LHCN-M2 (cell line): Measurements from ENCODE around the gene ISCU. TPM values are rescaled to one million over a fixed set of nuclear protein-coding genes. Genes with fewer than 3 reads are reported as not detected.
A peak's percentile ranks its signal among the peaks of the same experiment; 100 is the strongest.
"Not testable (repeated sequence)": the region's sequence is repeated elsewhere in the genome, so short reads cannot be mapped to it uniquely, and the experiment has no call there.

Source experiments
- DNase-seq: peaks from one replicate; pipeline ENCODE4 v3.0.0-alpha.2; 2012; ENCODE audit warnings: low read depth
- total RNA-seq: library from RNA; depleted of rRNA; stranded (reverse); fragments of >200 nt; gene quantifications from 2 replicates; pipeline ENCODE4 v1.2.3, GENCODE V29; 2014

ISCU gene
- total RNA-seq, 1 experiment from 2014 or later: 122 TPM

DNA sequence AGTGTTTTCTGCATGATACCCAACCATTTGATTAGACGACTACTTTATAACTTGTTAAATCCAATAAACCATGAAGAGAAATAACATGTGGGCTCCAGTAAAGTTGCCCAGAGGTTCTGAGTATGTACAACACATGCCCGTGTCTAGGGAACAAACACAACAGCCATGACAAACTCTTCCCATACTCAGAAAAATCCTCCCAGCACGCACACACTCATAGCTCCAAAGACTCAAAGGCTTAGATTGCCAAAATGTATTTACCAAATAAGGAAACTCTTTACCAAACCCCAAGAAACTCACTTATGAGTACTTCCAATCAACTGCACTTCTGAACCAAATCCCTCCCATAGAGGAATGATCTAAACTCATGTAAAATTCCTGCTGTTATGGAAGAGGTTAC lies 18.7 kb upstream of the ISCU start:
- no peak for DNase-seq

- DNase-seq: no peak
Measured at GRCh38 chr12:108547686-108548085, 14.7 kb upstream of the ISCU start.

DNA sequence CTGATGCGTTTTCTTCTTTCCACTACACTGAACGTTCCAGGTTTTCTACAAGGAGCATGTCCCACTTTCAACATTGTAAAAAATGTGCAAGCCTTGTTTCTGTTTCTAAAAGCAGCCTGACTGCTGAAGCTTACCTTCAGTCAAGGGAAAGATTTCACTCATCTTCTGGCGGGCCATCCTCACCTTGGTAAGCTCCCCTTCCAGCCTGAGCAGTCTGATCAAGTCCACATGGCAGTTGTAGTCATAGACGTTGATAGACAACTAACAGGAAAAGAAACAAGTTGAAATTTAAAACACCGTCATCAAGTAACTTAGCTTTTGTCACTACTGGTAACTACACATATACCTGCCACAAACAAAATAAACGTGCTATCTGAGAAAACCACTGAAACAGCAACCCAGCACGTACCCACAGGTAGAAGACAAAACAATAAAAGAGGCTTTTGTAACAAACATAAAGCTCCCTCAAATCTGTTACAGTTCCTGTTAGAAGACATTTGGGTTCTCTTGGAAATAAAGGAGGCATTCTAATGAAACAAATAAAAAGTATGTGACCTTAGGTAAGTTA lies 13.4 kb upstream of the ISCU start:
- DNase-seq: no peak

- peak; percentile 50 for DNase-seq
Measured at GRCh38 chr12:108551535-108551934, 10.9 kb upstream of the ISCU start.

DNA sequence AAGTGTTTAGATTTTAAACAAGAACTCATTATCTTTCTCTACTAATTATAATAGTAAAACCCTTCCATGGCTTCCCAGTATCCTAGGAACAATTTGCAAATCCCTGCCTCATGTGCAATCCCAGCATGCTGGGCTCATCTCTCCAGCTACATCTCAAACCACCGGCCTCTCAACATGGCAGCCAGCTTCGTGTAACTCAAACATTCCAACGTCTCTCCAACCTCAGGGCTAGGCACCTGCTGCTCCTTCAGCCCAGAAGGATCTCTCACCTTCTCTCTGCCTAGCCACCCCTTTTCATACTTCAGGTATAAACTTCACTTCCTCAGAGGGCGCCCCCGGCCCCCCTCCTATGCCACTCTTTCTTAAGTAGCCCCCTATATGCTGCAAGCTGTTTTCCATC lies 8.6 kb upstream of the ISCU start:
- no peak for DNase-seq

DNA sequence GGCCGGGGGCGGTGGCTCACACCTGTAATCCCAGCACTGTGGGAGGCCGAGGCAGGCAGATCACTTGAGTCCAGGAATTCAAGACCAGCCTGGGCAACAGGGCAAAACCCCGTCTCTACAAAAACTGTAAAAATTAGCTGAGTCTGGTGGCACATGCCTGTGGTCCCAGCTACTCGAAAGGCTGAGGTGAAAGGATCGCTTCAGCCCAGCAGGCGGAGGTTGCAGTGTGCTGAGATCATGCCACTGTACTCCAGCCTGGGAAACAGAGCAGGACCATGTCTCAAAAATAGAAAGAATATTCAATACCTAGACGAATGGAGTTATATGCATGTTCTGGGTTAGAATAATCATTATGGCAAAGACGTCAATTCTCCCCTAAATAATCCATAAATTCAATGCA lies 7.0 kb upstream of the ISCU start:
- DNase-seq: not testable (repeated sequence)

DNA sequence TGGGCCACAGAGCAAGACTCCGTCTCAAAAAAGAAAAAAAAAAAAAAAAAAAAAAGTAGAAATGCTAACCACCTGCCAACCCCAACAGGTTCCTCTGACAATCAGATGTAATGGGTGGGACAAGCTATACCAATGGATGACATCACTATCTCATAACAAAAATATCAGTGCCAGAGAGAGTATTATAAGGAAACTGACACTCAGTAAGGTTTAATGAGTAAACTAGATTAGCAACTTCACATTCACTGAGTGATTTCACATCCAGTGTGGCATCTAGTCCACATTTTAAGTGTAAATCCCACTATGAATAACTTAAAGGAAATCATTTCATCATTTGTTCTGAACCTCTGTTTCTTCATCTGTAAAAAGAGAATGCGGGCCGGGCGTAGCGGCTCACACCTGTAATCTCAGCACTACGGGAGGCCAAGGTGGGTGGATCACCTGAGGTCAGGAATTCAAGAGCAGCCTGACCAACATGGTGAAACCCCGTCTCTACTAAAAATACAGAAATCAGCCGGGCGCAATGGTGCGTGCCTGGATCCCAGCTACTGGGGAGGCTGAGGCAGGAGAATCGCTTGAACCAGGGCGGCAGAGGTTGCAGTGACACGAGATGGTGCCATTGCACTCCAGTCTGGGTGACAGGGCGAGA lies 3.3 kb upstream of the ISCU start:
- no peak for DNase-seq

DNA sequence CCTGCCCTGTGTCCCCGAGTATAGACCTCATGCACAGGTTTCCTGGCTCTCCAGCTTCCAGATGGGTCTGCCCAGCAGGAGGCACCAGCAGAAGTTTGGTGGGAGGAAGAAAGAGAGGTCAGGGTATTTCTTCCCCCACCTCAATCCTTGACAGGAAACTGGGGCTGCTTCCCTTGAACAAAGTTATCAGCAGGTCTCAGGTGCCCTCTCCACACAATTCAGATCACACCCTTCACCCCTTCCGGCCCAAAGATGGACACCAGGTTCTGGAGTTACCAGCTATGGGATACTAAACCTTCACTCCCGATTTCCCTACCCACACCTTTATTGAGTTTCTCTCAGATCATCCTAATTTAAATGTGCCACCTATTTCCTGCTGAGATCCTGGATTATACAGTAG lies 2.6 kb upstream of the ISCU start:
- no peak for DNase-seq

GRCh38 chr12:108560321-108560721 lies 2.1 kb upstream of the ISCU start:
- peak; percentile 26 for DNase-seq

GRCh38 chr12:108560752-108561719 lies 1.4 kb upstream of the ISCU start, which contains the start of gene SART3:
SART3 (minus strand) TSS chr12:108561173; CDS start chr12:108561154, 19 bp downstream.
- peak; percentile 88 for DNase-seq

DNA sequence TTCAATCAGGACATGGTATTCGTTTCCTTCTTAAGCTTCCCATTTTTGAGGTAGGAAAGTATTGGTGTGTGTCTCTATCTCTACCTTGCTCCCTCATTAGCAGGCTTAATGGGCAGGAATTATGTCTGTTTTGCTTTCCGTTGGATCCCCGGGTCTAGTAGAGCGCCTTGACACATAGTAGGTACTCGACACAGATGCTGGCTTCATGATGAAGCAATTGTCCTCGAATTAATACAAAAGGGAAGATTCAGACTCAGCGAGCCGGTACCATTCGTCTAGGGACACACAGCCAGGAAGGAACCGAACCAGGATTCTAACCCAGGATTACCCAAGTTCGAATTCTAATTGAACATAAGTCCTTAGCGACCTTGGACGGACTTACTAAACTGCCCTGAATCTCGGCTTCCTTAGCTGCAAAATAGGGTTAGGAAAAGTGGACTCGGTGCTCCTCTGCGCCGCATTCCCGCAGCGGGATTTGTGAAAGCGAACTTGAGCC lies 496 bp upstream of the ISCU start:
- no peak for DNase-seq

DNA sequence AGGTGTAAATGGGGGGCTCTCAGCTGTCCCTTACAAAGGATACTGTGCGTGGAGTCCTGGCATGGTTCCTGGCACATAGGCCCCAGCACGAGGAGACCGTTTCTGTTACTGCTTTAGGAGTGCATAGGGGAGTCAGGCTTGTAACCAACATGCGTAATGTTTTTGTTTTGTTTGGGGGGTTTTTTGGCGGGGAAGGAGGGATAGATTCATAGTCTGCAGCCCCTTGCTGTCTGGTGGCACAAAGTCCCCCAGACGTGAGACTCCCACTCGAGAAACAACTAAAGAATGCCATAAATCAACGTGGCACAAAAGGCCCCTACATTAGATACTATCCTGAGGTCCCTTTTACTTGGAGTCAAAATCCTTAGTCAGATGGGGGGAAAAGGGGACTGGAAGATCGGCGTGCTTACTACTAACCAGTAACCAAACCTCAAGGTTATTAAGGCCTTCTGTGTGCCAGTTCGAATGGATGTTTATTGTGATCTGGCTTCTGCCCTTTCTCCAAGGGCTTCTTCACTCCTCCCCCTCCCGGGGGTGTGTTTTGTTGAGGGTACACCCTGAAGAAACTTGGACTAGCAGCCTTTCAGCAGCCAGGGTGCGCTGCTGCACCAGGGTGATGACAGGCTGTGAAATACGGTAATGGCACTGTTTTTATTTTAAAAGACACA lies 874 bp downstream of the ISCU start:
- DNase-seq: peak; percentile 89

- DNase-seq: no peak
Measured at GRCh38 chr12:108563804-108564151, 1.4 kb downstream of the ISCU start.

DNA sequence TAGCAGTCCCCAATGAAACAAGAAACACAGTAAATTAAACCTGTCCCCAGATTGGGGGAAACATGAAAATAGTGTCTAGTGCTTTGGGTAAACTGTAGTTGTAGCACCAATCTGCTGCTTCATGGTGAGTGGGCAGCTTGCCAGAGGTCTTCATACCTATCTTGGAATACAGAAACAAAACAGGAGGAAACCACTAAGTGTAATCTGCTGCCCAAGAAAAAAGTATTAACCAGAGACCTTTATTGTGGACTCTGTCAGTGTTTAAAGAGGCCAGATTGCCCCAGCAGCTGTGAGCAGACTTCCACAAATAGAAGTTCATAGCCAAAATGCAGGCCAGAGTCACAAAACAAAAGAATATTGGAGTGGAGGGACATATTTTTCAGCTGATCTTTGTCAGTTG lies 2.3 kb downstream of the ISCU start:
- DNase-seq: no peak

DNA sequence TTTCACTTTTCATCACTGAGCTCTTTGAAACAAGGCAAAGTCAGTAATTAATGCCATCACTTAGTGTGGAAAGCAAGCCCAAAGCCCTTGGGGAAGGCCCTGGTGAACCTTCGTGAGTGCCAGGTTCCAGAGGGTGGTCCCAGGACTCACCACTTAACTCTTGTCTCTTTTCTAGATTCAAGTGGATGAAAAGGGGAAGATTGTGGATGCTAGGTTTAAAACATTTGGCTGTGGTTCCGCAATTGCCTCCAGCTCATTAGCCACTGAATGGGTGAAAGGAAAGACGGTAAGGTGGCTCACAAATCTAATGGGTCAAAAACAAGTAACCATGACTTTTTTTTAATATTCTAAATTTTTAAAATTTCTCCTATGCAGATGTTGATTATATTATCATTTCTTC lies 2.8 kb downstream of the ISCU start:
- no peak for DNase-seq

DNA sequence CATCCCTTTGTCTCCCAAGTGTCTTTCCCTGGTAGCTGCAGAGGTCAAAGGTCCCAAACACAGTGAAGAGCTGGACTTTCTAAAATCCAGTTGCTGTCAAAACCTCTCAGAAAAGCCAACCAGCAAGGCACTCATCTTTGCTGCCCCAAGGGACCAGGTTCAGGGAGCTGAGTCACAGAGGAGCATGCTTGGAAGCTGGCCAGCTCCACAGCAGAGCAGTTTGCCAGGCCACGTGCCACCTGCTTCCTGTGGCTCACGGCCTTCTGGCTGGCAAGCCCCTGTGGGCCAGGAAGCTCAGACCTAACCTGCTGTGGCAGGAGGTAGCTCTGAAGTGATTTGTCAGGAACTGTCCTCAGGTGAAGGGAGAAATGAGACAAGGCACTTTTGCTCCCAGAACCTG lies 3.6 kb downstream of the ISCU start:
- DNase-seq: peak; percentile 94

GRCh38 chr12:108566452-108566851 lies 4.1 kb downstream of the ISCU start:
- DNase-seq: no peak

GRCh38 chr12:108567406-108568337 lies 5.3 kb downstream of the ISCU start:
- no peak for DNase-seq

DNA sequence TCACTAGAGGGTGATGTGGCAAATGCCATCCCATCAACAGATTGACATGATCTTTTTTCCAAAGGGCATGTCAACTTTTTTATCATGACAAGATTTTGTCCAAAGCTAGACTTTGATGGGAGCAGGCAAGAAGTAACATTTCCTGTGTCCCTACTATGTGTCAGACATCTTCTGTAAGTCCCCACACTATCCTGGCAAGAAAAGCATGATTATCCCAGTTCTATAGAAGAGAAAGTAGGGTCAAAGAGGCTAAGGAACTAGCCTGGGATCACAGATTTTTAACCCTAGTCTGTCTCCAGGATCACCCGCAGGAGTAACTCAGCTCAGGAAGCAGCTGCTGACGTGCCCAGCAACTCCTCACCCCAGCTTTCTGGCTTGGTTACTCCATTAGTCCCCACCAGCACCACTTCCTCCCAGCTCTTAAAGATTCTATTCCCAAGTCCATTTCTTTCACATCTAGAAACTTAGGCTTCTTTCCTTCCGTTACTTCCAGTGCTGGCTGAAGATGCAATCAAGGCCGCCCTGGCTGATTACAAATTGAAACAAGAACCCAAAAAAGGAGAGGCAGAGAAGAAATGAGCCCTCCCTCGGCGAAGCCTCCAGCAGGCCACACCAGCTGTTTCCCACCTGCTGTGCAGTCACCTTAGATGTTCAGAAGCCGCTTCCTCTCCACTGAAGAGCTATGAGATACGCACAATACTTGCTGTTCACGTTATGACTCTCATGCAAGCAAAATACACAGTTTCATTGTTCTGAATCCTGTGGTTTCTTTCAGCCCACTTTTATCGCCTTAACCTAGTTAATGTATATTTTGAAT lies 6.2 kb downstream of the ISCU start:
- DNase-seq: no peak
